Gastrocnemius medialis (tissue), 4 donors: ENCODE results near the gene IZUMO3.
"Not testable (repeated sequence)": the region's sequence is repeated elsewhere in the genome, so short reads cannot be mapped to it uniquely, and the experiment has no call there.

Experiments
- POLR2A ChIP-seq, 2 donors: fragments of 450-650 bp; IDR thresholded peaks; one replicate each; pipeline ENCODE4 v1.6.1; 2017; ENCODE audit warnings: antibody characterized with exemption in 2 of 2, mild to moderate bottlenecking in 2 of 2, moderate library complexity in 2 of 2
- TF ChIP-seq, protein P1 (sequence below), 5 experiments: fragments of 450-650 bp in 3 of 5; fragments of 200-600 bp in 2 of 5; sonication (generic) in 2 of 5; IDR thresholded peaks in 4 of 5; conservative IDR thresholded peaks in 1 of 5; 1 replicate in 4 of 5; 2 replicates in 1 of 5; pipeline ENCODE4 v1.5.1; 2016 to 2019; ENCODE audit warnings: antibody characterized with exemption in 5 of 5, mild to moderate bottlenecking in 3 of 5, moderate library complexity in 3 of 5

DNA sequence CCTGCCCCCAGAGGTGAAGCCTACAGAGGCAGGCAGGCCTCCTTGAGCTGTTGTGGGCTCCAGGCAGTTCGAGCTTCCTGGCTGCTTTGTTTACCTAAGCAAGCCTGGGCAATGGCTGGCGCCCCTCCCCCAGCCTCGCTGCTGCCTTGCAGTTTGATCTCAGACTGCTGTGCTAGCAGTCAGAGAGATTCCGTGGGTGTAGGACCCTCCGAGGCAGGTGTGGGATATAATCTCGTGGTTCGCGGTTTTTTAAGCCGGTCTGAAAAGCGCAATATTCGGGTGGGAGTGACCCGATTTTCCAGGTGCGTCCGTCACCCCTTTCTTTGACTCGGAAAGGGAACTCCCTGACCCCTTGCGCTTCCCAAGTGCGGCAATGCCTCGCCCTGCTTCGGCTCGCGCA is 34.3 kb upstream of the IZUMO3 start:
- TF ChIP-seq POLR2A (IDR thresholded peaks at IDR 0.05), result not testable (repeated sequence)
- TF ChIP-seq, protein P1, sequence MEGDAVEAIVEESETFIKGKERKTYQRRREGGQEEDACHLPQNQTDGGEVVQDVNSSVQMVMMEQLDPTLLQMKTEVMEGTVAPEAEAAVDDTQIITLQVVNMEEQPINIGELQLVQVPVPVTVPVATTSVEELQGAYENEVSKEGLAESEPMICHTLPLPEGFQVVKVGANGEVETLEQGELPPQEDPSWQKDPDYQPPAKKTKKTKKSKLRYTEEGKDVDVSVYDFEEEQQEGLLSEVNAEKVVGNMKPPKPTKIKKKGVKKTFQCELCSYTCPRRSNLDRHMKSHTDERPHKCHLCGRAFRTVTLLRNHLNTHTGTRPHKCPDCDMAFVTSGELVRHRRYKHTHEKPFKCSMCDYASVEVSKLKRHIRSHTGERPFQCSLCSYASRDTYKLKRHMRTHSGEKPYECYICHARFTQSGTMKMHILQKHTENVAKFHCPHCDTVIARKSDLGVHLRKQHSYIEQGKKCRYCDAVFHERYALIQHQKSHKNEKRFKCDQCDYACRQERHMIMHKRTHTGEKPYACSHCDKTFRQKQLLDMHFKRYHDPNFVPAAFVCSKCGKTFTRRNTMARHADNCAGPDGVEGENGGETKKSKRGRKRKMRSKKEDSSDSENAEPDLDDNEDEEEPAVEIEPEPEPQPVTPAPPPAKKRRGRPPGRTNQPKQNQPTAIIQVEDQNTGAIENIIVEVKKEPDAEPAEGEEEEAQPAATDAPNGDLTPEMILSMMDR (IDR thresholded peaks at IDR 0.05 in 4 of 5, conservative IDR thresholded peaks at IDR 0.05 in 1 of 5), result not testable (repeated sequence)
